ENCODE data around the gene DMRTB1. TPM values are rescaled to one million over a fixed set of nuclear protein-coding genes. Genes with fewer than 3 reads are reported as not detected.

DMRTB1 gene
- polyA plus RNA-seq, 1 donor, result 0.10 TPM

- no peak for DNase-seq
Measured at GRCh38 chr1:53508991-53509666, 49.9 kb downstream of the DMRTB1 start.

GRCh38 chr1:53509775-53510174 lies 50.6 kb downstream of the DMRTB1 start:
- no peak for DNase-seq

- no peak for DNase-seq
Measured at GRCh38 chr1:53510215-53510614, 51.0 kb downstream of the DMRTB1 start.

DNA sequence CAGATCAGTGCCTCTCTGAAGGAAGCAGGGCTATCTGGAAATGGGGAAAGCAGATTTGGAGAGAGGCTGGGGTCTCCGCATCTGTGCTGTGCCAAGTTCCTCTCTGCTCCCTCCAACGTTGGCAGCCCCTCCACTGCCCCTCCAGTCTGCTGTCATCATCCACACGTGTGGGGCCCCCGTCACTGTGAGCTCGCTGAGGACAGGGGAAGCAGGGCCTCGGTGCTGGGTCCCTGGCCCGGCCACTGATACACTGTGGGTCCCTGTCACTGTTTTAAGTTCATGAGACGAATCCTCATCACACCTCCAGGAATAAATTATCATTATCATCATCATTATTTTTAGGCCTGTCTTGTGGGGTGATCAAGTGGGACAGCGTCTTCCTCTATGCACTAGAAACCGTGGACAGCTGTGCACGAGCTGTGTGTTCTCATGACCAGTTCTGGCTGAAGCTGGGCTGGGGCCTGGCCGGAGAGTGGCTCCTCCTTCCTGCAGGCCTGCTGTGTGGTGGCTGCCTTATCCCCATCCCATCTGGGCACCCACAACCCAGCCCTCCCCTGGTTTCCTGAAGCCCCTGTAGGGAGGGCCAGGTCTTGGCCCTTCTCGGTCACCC lies 52.2 kb downstream of the DMRTB1 start:
- no peak for DNase-seq

DNA sequence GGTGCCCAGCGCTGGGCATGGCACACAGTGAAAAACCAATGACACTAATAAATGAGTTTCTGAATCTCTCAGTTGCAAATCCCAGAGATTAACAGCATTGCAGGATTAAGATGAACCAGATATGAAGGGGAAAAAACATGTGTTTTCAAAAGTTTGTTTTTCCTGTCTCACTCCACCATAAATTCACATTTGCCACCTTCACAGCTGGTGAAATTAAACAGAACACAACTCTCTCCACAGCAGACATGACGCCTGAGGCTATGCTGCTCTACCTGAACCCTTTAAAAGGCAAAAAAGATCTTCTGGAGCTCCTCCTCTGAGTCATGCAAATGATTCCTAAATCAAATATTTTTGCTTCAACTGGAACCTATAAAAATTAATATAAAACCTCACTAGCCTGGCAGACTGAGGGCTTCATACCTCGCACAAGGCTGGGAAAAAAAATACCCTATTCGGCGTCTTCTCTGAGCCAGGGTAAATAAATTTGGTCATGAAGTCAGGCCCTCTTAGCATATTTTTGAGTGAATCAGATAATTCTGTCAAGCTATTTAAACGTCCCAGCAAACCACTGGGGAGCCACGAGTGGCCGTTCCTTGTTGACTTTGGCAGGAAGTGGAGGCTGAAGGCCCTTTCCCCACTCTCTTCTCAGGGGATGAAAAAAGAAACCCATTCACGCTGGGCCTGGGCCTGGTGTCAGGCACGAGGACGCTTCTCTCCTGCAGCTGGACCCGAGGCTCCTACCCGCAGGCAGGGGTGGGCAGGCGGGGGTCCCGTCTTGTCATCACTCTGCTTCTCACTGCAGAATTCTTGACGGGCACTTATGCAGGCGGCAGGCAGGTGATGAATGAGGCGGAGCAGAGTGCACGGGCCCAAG lies 53.0 kb downstream of the DMRTB1 start:
- DNase-seq, result no peak

GRCh38 chr1:53512807-53513755 lies 53.9 kb downstream of the DMRTB1 start:
- DNase-seq, result no peak

DNA sequence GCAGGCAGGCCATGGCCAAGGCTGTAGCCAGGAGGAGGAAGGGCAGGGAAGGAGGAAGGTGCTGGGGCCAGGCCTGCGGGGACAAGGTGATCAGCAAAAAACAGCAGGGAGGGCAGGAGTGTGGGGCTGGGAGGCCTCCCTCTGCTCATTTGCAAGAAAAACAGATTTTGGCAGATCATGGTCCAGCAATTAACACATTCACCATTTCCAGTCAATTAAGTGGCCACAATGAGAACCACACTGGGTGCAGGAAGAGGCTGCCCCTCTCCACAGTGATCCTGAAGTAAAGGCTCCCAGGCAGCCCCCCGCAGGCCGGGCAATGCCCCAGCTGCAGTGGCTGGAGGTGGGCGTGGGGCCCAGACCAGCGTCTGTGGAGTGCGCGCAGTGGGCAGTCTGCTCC lies 54.6 kb downstream of the DMRTB1 start:
- DNase-seq, result no peak

DNA sequence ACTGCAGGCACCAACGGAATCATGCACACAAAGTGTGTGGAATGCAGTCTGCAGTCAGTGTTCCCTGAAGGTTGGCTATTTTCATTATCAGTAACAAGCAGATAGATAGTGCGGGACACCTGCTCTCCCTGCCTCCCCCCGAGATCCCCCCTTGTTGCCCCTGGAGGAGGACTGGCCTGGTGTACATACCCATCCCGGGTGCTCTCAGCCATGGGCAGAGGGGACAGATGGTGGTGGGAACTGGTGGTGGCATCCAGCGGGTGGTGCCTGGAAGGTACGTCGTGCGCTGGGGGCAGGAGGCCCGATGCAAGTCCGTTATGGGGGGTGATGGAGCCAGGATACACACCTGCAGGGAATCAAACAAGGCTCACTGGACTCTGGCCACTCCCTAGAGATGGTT lies 55.2 kb downstream of the DMRTB1 start:
- DNase-seq, result no peak

- no peak for DNase-seq
Measured at GRCh38 chr1:53516181-53516580, 57.0 kb downstream of the DMRTB1 start.

Other genes with a start within 250 kb of the DMRTB1 start
- 93.5 TPM for gene CZIB, start 238.8 kb upstream of the DMRTB1 start, polyA plus RNA-seq (ENCODE audit: insufficient read length)
- 94.0 TPM for gene MAGOH, start 220.9 kb upstream of the DMRTB1 start, polyA plus RNA-seq (ENCODE audit: insufficient read length)
- gene LRP8, start 131.3 kb upstream of the DMRTB1 start, polyA plus RNA-seq (ENCODE audit: insufficient read length), result 6.9 TPM

Measured in left kidney (tissue), 2 donors.